Ishikawa (cell line): ENCODE results near the gene PTPRD.

Source experiments
- CEBPB ChIP-seq: IDR thresholded peaks from 2 replicates; pipeline ENCODE4 v1.6.1; 2012
- EGR1 ChIP-seq: IDR thresholded peaks from 2 replicates; pipeline ENCODE4 v1.6.1; 2012
- EP300 ChIP-seq: IDR thresholded peaks from 2 replicates; pipeline ENCODE4 v1.6.1; 2012; ENCODE audit warnings: borderline replicate concordance
- MAX ChIP-seq: IDR thresholded peaks from 2 replicates; pipeline ENCODE4 v1.6.1; 2012
- REST ChIP-seq: IDR thresholded peaks from 2 replicates; pipeline ENCODE4 v1.6.1; 2012; ENCODE audit warnings: low read depth, mild to moderate bottlenecking
- TAF1 ChIP-seq: IDR thresholded peaks from 2 replicates; pipeline ENCODE4 v1.6.1; 2012; ENCODE audit warnings: low read depth, mild to moderate bottlenecking
- TEAD4 ChIP-seq: IDR thresholded peaks from 2 replicates; pipeline ENCODE4 v1.6.1; 2012

GRCh38 chr9:8390571-8390970 is 2222.2 kb downstream of the PTPRD start:
- TF ChIP-seq MAX = no peak
- TF ChIP-seq EGR1 = no peak
- no peak for TF ChIP-seq REST
- no peak for TF ChIP-seq EP300
- no peak for TF ChIP-seq TAF1
- TF ChIP-seq TEAD4 = no peak
- no peak for TF ChIP-seq CEBPB
